Type B pancreatic cell (in vitro differentiated cells): ENCODE measurements around the gene RBP2. TPM values are rescaled to one million over a fixed set of nuclear protein-coding genes. Genes with fewer than 3 reads are reported as not detected.
A peak's percentile ranks its signal among the peaks of the same experiment; 100 is the strongest.

Experiments used
- DNase-seq: peaks from one replicate; pipeline ENCODE4 v3.0.0; 2021; ENCODE audit warnings: mixed read lengths; ENCODE audit not compliant: unreplicated experiment; ENCODE audit errors: extremely low spot score
- H3K27ac Mint-ChIP-seq: 2 replicates; pipeline ENCODE4 v1.8.0; 2021; ENCODE audit warnings: mild to moderate bottlenecking, mixed read lengths
- H3K27me3 Mint-ChIP-seq: 2 replicates; pipeline ENCODE4 v1.8.0; 2021; ENCODE audit warnings: mixed read lengths
- H3K36me3 Mint-ChIP-seq: 2 replicates; pipeline ENCODE4 v1.8.0; 2021; ENCODE audit warnings: mixed read lengths
- H3K4me1 Mint-ChIP-seq: one replicate; pipeline ENCODE4 v1.8.0; 2021; ENCODE audit warnings: mixed read lengths; ENCODE audit not compliant: unreplicated experiment
- H3K4me3 Mint-ChIP-seq: 2 replicates; pipeline ENCODE4 v1.8.0; 2021; ENCODE audit warnings: mild to moderate bottlenecking, mixed read lengths
- H3K9me3 Mint-ChIP-seq: 2 replicates; pipeline ENCODE4 v1.8.0; 2021; ENCODE audit warnings: mixed read lengths
- CTCF ChIP-seq: fragments of 200-600 bp; sonication (generic); conservative IDR thresholded peaks from 2 replicates; pipeline ENCODE4 v1.5.0; 2021; ENCODE audit warnings: antibody characterized with exemption, mild to moderate bottlenecking
- total RNA-seq: library from RNA; stranded (reverse); gene quantifications from 2 replicates; pipeline ENCODE4 v1.2.1, GENCODE V29; 2021; ENCODE audit warnings: low replicate concordance

The RBP2 gene
- total RNA-seq, 1 donor from 2014 or later, result 25.3 TPM

- Mint-ChIP-seq H3K27me3 (no peaks in the 10 kb centered on the region), H3K36me3 (no peaks in the 10 kb centered on the region), H3K4me1 (peaks cover 4% of the 10 kb centered on the region), H3K4me3 (no peak overlapping the region), H3K27ac (peak overlapping the region; percentile 27), H3K9me3 (no peaks in the 10 kb centered on the region)
- no peak for TF ChIP-seq CTCF
- no peak for DNase-seq
Measured at GRCh38 chr3:139454346-139454745, 22.0 kb downstream of the RBP2 start.

GRCh38 chr3:139450159-139450558 lies 26.2 kb downstream of the RBP2 start:
- DNase-seq, result no peak
- no peak overlapping the region for H3K4me3 Mint-ChIP-seq
- no peaks in the 10 kb centered on the region for H3K27me3 Mint-ChIP-seq
- no peaks in the 10 kb centered on the region for H3K36me3 Mint-ChIP-seq
- H3K9me3 Mint-ChIP-seq, result no peaks in the 10 kb centered on the region
- no peak overlapping the region for H3K27ac Mint-ChIP-seq
- no peak for TF ChIP-seq CTCF
- H3K4me1 Mint-ChIP-seq, result no peaks in the 10 kb centered on the region

GRCh38 chr3:139449566-139449965 lies 26.8 kb downstream of the RBP2 start:
- no peak overlapping the region for H3K4me3 Mint-ChIP-seq
- no peaks in the 10 kb centered on the region for H3K9me3 Mint-ChIP-seq
- no peak for TF ChIP-seq CTCF
- H3K36me3 Mint-ChIP-seq, result no peaks in the 10 kb centered on the region
- H3K4me1 Mint-ChIP-seq, result no peaks in the 10 kb centered on the region
- no peak for DNase-seq
- no peak overlapping the region for H3K27ac Mint-ChIP-seq
- H3K27me3 Mint-ChIP-seq, result no peaks in the 10 kb centered on the region

- H3K9me3 Mint-ChIP-seq, result no peaks in the 10 kb centered on the region
- H3K27me3 Mint-ChIP-seq, result no peaks in the 10 kb centered on the region
- no peak overlapping the region for H3K27ac Mint-ChIP-seq
- H3K4me1 Mint-ChIP-seq, result no peaks in the 10 kb centered on the region
- H3K36me3 Mint-ChIP-seq, result peaks cover 4% of the 10 kb centered on the region
- TF ChIP-seq CTCF, result no peak
- DNase-seq, result no peak
- no peak overlapping the region for H3K4me3 Mint-ChIP-seq
Measured at GRCh38 chr3:139448104-139448503, 28.2 kb downstream of the RBP2 start.

DNA sequence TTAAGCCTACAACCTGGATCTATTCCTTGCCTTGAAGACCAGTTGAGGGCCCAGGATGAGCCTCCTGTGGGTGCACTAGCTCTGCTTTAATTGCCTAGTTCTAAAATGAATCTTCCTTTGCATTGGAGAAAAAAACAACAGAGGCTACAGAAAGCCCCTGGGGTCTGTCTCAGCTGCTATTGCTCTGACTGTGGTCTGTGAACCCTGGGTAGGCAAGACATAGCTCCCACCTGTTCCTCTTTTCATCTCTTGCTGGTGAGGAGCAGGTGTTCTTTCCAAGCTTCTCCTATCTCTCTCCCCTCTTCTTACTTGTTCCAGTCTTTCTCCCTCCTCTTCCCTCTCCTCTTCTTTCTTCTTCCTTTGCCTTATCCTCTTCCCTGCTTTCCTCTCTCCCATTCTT lies 28.8 kb downstream of the RBP2 start:
- TF ChIP-seq CTCF, result no peak
- Mint-ChIP-seq H3K4me3 (no peak overlapping the region), H3K27ac (no peak overlapping the region), H3K27me3 (no peaks in the 10 kb centered on the region), H3K4me1 (no peaks in the 10 kb centered on the region), H3K36me3 (peaks cover 4% of the 10 kb centered on the region), H3K9me3 (no peaks in the 10 kb centered on the region)
- no peak for DNase-seq

- H3K4me3 Mint-ChIP-seq, result no peak overlapping the region
- peaks cover 4% of the 10 kb centered on the region for H3K36me3 Mint-ChIP-seq
- H3K27ac Mint-ChIP-seq, result no peak overlapping the region
- H3K4me1 Mint-ChIP-seq, result peaks cover 13% of the 10 kb centered on the region
- TF ChIP-seq CTCF, result no peak
- no peaks in the 10 kb centered on the region for H3K27me3 Mint-ChIP-seq
- no peaks in the 10 kb centered on the region for H3K9me3 Mint-ChIP-seq
- DNase-seq, result no peak
Measured at GRCh38 chr3:139444446-139444845, 31.9 kb downstream of the RBP2 start.
